Lower lobe of right lung (tissue), 2 donors: ENCODE data around the gene CUL3. TPM values are rescaled to one million over a fixed set of nuclear protein-coding genes. Genes with fewer than 3 reads are reported as not detected.
"Not testable (repeated sequence)": the region's sequence is repeated elsewhere in the genome, so short reads cannot be mapped to it uniquely, and the experiment has no call there.

ENCODE experiments used
- ATAC-seq, 2 donors: fragments of 200-7000 bp; cut with Tn5 transposase; one replicate each; pipeline ENCODE4 v1.9.1; 2020 to 2022; ENCODE audit warnings: mild to moderate bottlenecking in 2 of 2, moderate library complexity in 2 of 2
- DNase-seq: peaks from one replicate; pipeline ENCODE4 v3.0.0-alpha.2; 2020
- H3K27ac ChIP-seq: fragments of 200-600 bp; one replicate; pipeline ENCODE4 v1.8.0; 2022
- H3K27me3 ChIP-seq: fragments of 200-600 bp; one replicate; pipeline ENCODE4 v1.8.0; 2022; ENCODE audit warnings: low read depth
- H3K36me3 ChIP-seq: fragments of 200-600 bp; one replicate; pipeline ENCODE4 v1.8.0; 2022; ENCODE audit warnings: mild to moderate bottlenecking
- H3K4me1 ChIP-seq: fragments of 200-600 bp; one replicate; pipeline ENCODE4 v1.8.0; 2022
- H3K4me3 ChIP-seq: fragments of 200-600 bp; one replicate; pipeline ENCODE4 v1.8.0; 2022; ENCODE audit warnings: mild to moderate bottlenecking
- H3K9me3 ChIP-seq: fragments of 200-600 bp; one replicate; pipeline ENCODE4 v1.8.0; 2022
- CTCF ChIP-seq: fragments of 200-600 bp; IDR thresholded peaks from one replicate; pipeline ENCODE4 v1.8.0; 2022; ENCODE audit warnings: antibody characterized with exemption, mild to moderate bottlenecking
- intact Hi-C: fragments of 100-400 bp; cut with DNase I; formaldehyde crosslinking; loops from one replicate; pipeline ENCODE4 v1.11.0; 2022
- total RNA-seq: library from RNA; stranded (reverse); fragmentation: NEBNext Ultra II Directional; extraction: Animal tissue kit (Norgen Biotek cat#: 25700); gene quantifications from one replicate; pipeline ENCODE4 v1.2.1, GENCODE V29; 2021
- donor health status: DM: no; HTN: yes; CAD: no; lungs with severe emphysema.

Gene CUL3
- total RNA-seq, 1 donor from 2014 or later, result 79.2 TPM

GRCh38 chr2:224612578-224612977, 27.4 kb upstream of the CUL3 start:
- H3K36me3 ChIP-seq, result no peaks in the 10 kb centered on the region
- H3K4me3 ChIP-seq, result no peak overlapping the region
- H3K4me1 ChIP-seq, result no peaks in the 10 kb centered on the region
- no peak for TF ChIP-seq CTCF
- H3K9me3 ChIP-seq, result no peaks in the 10 kb centered on the region
- DNase-seq (no peak), ATAC-seq (no peak)
- intact Hi-C loops, result no loop called here
- no peak overlapping the region for H3K27ac ChIP-seq
- H3K27me3 ChIP-seq, result no peaks in the 10 kb centered on the region

GRCh38 chr2:224611938-224612337, 26.8 kb upstream of the CUL3 start:
- DNase-seq, result no peak
- Histone ChIP-seq H3K4me3 (no peak overlapping the region), H3K36me3 (no peaks in the 10 kb centered on the region), H3K27me3 (no peaks in the 10 kb centered on the region), H3K4me1 (no peaks in the 10 kb centered on the region), H3K27ac (no peak overlapping the region), H3K9me3 (no peaks in the 10 kb centered on the region)
- ATAC-seq, result no peak
- intact Hi-C loops, result no loop called here
- TF ChIP-seq CTCF, result no peak

DNA sequence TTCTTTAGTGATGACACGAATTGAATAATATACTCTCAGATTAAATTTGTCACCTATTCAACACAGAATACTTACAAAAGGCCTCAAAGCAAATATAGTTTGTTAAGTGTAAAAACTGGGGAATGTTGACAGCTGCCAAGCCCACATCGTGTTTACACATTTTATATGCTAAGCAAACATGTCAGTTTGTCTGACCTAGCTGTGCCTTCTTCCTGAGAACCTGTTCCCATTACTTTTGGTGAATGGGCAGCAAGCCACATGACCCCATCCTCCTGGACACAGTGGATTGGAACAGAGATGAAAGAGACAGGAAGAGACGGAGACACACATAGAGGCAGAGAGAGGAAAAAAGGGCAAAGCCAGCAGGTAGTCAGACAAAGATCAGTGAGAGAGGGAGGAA, 22.9 kb upstream of the CUL3 start:
- no peaks in the 10 kb centered on the region for H3K27me3 ChIP-seq
- H3K4me1 ChIP-seq, result no peaks in the 10 kb centered on the region
- DNase-seq, result no peak
- no peak overlapping the region for H3K4me3 ChIP-seq
- intact Hi-C loops, result no loop called here
- ATAC-seq, result no peak
- TF ChIP-seq CTCF, result no peak
- no peak overlapping the region for H3K27ac ChIP-seq
- no peaks in the 10 kb centered on the region for H3K36me3 ChIP-seq
- H3K9me3 ChIP-seq, result no peaks in the 10 kb centered on the region

GRCh38 chr2:224603746-224604500, 18.8 kb upstream of the CUL3 start:
- H3K4me1 ChIP-seq, H3K9me3 ChIP-seq, H3K4me3 ChIP-seq, H3K27me3 ChIP-seq, H3K36me3 ChIP-seq, ATAC-seq, DNase-seq, intact Hi-C loops, H3K27ac ChIP-seq: not testable (repeated sequence)

- H3K27me3 ChIP-seq, H3K36me3 ChIP-seq, ATAC-seq, intact Hi-C loops, H3K9me3 ChIP-seq, H3K4me3 ChIP-seq, H3K4me1 ChIP-seq, DNase-seq, H3K27ac ChIP-seq: not testable (repeated sequence)
Measured at GRCh38 chr2:224602778-224603375, 17.7 kb upstream of the CUL3 start.

DNA sequence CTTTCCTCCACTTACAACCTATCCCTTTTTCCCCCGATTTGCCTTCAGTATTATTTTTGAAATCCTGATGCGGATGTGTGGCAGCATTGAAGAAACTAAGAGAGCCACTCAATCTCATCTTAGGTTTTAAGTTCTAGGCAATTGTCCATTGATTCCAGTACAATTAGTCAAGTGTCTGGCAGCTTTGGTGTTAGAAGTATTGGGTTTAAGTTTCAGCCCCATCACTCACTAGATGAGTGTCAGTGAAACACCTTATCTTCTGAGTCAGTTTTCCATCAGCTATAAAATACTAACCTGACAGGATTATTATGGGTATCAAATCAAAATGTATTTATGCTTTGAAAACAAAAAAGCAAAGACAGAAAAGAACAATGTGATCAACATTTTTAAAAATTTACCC, 16.8 kb upstream of the CUL3 start:
- H3K36me3 ChIP-seq, result no peaks in the 10 kb centered on the region
- no peaks in the 10 kb centered on the region for H3K27me3 ChIP-seq
- H3K27ac ChIP-seq, result no peak overlapping the region
- ATAC-seq (no peak), DNase-seq (no peak)
- no peaks in the 10 kb centered on the region for H3K4me1 ChIP-seq
- intact Hi-C loops, result no loop called here
- no peaks in the 10 kb centered on the region for H3K9me3 ChIP-seq
- no peak for TF ChIP-seq CTCF
- H3K4me3 ChIP-seq, result no peak overlapping the region
